GM12878 (cell line): ENCODE results near the gene IFNA1.

Experiments
- CTCF ChIP-seq, 3 experiments: IDR thresholded peaks in 2 of 3; conservative IDR thresholded peaks in 1 of 3; 2 replicates each; pipeline ENCODE4 v1.5.1; 2011; ENCODE audit warnings: low read depth in 3 of 3, low read length in 3 of 3, mild to moderate bottlenecking in 3 of 3, control low read depth in 2 of 3, moderate library complexity in 2 of 3, inconsistent platforms in 1 of 3, mixed read lengths in 1 of 3; ENCODE audit not compliant: control insufficient read depth in 2 of 3, insufficient read depth in 1 of 3; ENCODE audit errors: extremely low read depth in 1 of 3
- GABPA ChIP-seq: IDR thresholded peaks from 2 replicates; pipeline ENCODE4 v1.6.1; 2014; ENCODE audit warnings: antibody characterized with exemption, low read depth, mild to moderate bottlenecking, inconsistent platforms
- POLR2AphosphoS5 ChIP-seq: IDR thresholded peaks from 2 replicates; pipeline ENCODE4 v1.6.1; 2011; ENCODE audit warnings: mild to moderate bottlenecking, low read length, inconsistent platforms
- PRDM15 ChIP-seq: fragments of 450-650 bp; formaldehyde crosslinking; IDR thresholded peaks from 2 replicates; pipeline ENCODE4 v1.4.0; 2020; ENCODE audit warnings: mild to moderate bottlenecking, moderate library complexity
- RELA ChIP-seq: fragments of 450-650 bp; IDR thresholded peaks from 2 replicates; pipeline ENCODE4 v1.8.0; 2014; ENCODE audit warnings: borderline replicate concordance; ENCODE audit not compliant: partially characterized antibody
- ZBED1 ChIP-seq: IDR thresholded peaks from 2 replicates; pipeline ENCODE4 v1.6.1; 2016; ENCODE audit warnings: borderline replicate concordance

- TF ChIP-seq GABPA (no peak), RELA (no peak), POLR2AphosphoS5 (no peak), CTCF (IDR thresholded peaks at IDR 0.05 in 2 of 3, conservative IDR thresholded peaks at IDR 0.05 in 1 of 3; ENCODE audit: control insufficient read depth in 2 of 3, extremely low read depth in 1 of 3, insufficient read depth in 1 of 3, low read depth in 3 of 3, low read length in 3 of 3) (no peak), ZBED1 (no peak), PRDM15 (no peak)
Observed at GRCh38 chr9:21415493-21416267, 24.6 kb upstream of the IFNA1 start.
